ENCODE measurements around the gene IQCM. TPM values are rescaled to one million over a fixed set of nuclear protein-coding genes. Genes with fewer than 3 reads are reported as not detected.

IQCM gene
- total RNA-seq, 1 experiment from 2014 or later: not detected

DNA sequence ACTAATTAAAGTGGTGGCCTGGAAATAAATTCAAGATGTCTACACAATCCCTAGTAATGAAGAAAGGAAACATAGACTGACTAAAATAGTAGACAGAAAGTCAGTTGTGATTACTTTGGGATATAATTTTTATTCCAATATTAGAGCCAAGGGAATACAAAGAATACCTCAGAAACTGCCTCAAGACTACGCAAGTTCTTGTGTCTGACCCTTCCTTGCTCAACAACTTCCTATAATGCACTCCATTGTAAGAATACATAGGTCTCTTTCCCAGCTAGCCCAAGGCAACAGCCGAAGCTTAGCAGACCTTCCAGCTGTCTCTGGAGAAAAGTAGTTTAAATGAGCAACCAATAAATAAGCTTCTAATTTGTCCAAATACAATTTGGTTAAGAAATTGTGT lies 315.9 kb downstream of the IQCM start:
- BruUV-seq (replicated peaks): no TSS peak
- no peak for DNase-seq (ENCODE audit: low read depth, low spot score)
- TF ChIP-seq, protein P1, sequence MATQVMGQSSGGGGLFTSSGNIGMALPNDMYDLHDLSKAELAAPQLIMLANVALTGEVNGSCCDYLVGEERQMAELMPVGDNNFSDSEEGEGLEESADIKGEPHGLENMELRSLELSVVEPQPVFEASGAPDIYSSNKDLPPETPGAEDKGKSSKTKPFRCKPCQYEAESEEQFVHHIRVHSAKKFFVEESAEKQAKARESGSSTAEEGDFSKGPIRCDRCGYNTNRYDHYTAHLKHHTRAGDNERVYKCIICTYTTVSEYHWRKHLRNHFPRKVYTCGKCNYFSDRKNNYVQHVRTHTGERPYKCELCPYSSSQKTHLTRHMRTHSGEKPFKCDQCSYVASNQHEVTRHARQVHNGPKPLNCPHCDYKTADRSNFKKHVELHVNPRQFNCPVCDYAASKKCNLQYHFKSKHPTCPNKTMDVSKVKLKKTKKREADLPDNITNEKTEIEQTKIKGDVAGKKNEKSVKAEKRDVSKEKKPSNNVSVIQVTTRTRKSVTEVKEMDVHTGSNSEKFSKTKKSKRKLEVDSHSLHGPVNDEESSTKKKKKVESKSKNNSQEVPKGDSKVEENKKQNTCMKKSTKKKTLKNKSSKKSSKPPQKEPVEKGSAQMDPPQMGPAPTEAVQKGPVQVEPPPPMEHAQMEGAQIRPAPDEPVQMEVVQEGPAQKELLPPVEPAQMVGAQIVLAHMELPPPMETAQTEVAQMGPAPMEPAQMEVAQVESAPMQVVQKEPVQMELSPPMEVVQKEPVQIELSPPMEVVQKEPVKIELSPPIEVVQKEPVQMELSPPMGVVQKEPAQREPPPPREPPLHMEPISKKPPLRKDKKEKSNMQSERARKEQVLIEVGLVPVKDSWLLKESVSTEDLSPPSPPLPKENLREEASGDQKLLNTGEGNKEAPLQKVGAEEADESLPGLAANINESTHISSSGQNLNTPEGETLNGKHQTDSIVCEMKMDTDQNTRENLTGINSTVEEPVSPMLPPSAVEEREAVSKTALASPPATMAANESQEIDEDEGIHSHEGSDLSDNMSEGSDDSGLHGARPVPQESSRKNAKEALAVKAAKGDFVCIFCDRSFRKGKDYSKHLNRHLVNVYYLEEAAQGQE (IDR thresholded peaks at IDR 0.05; ENCODE audit: insufficient read depth in 1 of 2, low read depth in 2 of 2, low read length in 1 of 2): no peak
- no peak for TF ChIP-seq SIN3A (IDR thresholded peaks at IDR 0.05; ENCODE audit: borderline replicate concordance, insufficient read depth, low read depth, low read length)
- TF ChIP-seq POLR2AphosphoS5 (IDR thresholded peaks at IDR 0.05; ENCODE audit: low read depth, low read length): no peak
- no peak for TF ChIP-seq TCF7L2 (IDR thresholded peaks at IDR 0.05; ENCODE audit: low read depth, low read length)
- no peak for TF ChIP-seq CTCF (IDR thresholded peaks at IDR 0.05)
- Histone ChIP-seq H3K4me1 (ENCODE audit: control insufficient read depth, insufficient read depth, low read length) (no peaks in the 10 kb centered on the region), H3K36me3 (ENCODE audit: control insufficient read depth, insufficient read depth, low read length) (no peaks in the 10 kb centered on the region), H3K9me3 (ENCODE audit: control insufficient read depth, insufficient read depth, low read depth, low read length) (no peaks in the 10 kb centered on the region), H3K27me3 (ENCODE audit: control insufficient read depth, insufficient read depth, low read length) (no peaks in the 10 kb centered on the region), H3K27ac (ENCODE audit: low read length) (no peak overlapping the region), H3K4me3 (ENCODE audit: low read depth in 2 of 2, low read length in 2 of 2) (no peak overlapping the region)
- no peak for ATAC-seq
- intact Hi-C loops (cut with micrococcal nuclease; ENCODE audit: unreplicated experiment): no loop called here
- ChIA-PET POLR2A (no interaction called here), CTCF (no interaction called here)
- in situ Hi-C loops (cut with HindIII; ENCODE audit: low pct_unique_long_range_greater_than_20kb, low sequenced_read_pairs): no loop called here

GRCh38 chr4:149498246-149498645 lies 317.4 kb downstream of the IQCM start:
- no peak overlapping the region for H3K27ac ChIP-seq (ENCODE audit: low read length)
- ATAC-seq (no peak), DNase-seq (ENCODE audit: low read depth, low spot score) (no peak)
- TF ChIP-seq SIN3A (IDR thresholded peaks at IDR 0.05; ENCODE audit: borderline replicate concordance, insufficient read depth, low read depth, low read length): no peak
- no peak for TF ChIP-seq TCF7L2 (IDR thresholded peaks at IDR 0.05; ENCODE audit: low read depth, low read length)
- TF ChIP-seq, protein P1 (IDR thresholded peaks at IDR 0.05; ENCODE audit: insufficient read depth in 1 of 2, low read depth in 2 of 2, low read length in 1 of 2): no peak
- TF ChIP-seq POLR2AphosphoS5 (IDR thresholded peaks at IDR 0.05; ENCODE audit: low read depth, low read length): no peak
- TF ChIP-seq CTCF (IDR thresholded peaks at IDR 0.05): no peak
- POLR2A ChIA-PET: no interaction called here
- no peaks in the 10 kb centered on the region for H3K9me3 ChIP-seq (ENCODE audit: control insufficient read depth, insufficient read depth, low read depth, low read length)
- no peaks in the 10 kb centered on the region for H3K4me1 ChIP-seq (ENCODE audit: control insufficient read depth, insufficient read depth, low read length)
- CTCF ChIA-PET: interaction anchor here (0.5 kb wide), 1 partner anchor 510 kb away, joined by 3 read pairs; no protein-coding TSS in a partner anchor
- BruUV-seq (replicated peaks): no TSS peak
- H3K4me3 ChIP-seq (ENCODE audit: low read depth in 2 of 2, low read length in 2 of 2): no peak overlapping the region
- intact Hi-C loops (cut with micrococcal nuclease; ENCODE audit: unreplicated experiment) (no loop called here), in situ Hi-C loops (cut with HindIII; ENCODE audit: low pct_unique_long_range_greater_than_20kb, low sequenced_read_pairs) (no loop called here)
- H3K27me3 ChIP-seq (ENCODE audit: control insufficient read depth, insufficient read depth, low read length): no peaks in the 10 kb centered on the region
- no peaks in the 10 kb centered on the region for H3K36me3 ChIP-seq (ENCODE audit: control insufficient read depth, insufficient read depth, low read length)
